ENCODE measurements around the gene C8G.

- TF ChIP-seq FOXP2 (optimal IDR thresholded peaks at IDR 0.05; ENCODE audit: control extremely low read depth, extremely low read length, insufficient read depth): no peak
- no peak for TF ChIP-seq EZH2 (IDR thresholded peaks at IDR 0.05)
- TF ChIP-seq POLR2AphosphoS5 (IDR thresholded peaks at IDR 0.05; ENCODE audit: borderline replicate concordance, low read depth, low read length): no peak
Measured at GRCh38 chr9:136972335-136972734, 27.3 kb downstream of the C8G start.

Measured in SK-N-MC (cell line).